ENCODE results near the gene ZNF532.

GRCh38 chr18:58997811-58998337, 133.2 kb downstream of the ZNF532 start:
- TF ChIP-seq CTCF (IDR thresholded peaks at IDR 0.05) (no peak), POLR2AphosphoS5 (IDR thresholded peaks at IDR 0.05) (peak; percentile 40 to 56)

All from upper lobe of left lung (tissue), 4 donors.